Epithelial cell of proximal tubule (primary cell): ENCODE results near the gene MYLK4. TPM values are rescaled to one million over a fixed set of nuclear protein-coding genes. Genes with fewer than 3 reads are reported as not detected.
A peak's percentile ranks its signal among the peaks of the same experiment; 100 is the strongest.
"Not testable (repeated sequence)": the region's sequence is repeated elsewhere in the genome, so short reads cannot be mapped to it uniquely, and the experiment has no call there.

Source experiments
- DNase-seq: peaks from one replicate; pipeline ENCODE4 v3.0.0-alpha.2; 2011; ENCODE audit warnings: low read depth
- H3K4me3 ChIP-seq: 2 replicates; pipeline ENCODE4 v1.5.1; 2011; ENCODE audit warnings: low read depth, mild to moderate bottlenecking, low read length
- total RNA-seq: library from RNA; depleted of rRNA; stranded (reverse); fragments of >200 nt; gene quantifications from 2 replicates; pipeline ENCODE4 v1.2.3, GENCODE V29; 2015
- TF ChIP-seq, protein P1 (sequence below): conservative IDR thresholded peaks from 2 replicates; pipeline ENCODE4 v1.5.1; 2012; ENCODE audit warnings: low read depth, mild to moderate bottlenecking, low read length

Gene MYLK4
- total RNA-seq, 1 donor from 2014 or later: 0.46 TPM

DNA sequence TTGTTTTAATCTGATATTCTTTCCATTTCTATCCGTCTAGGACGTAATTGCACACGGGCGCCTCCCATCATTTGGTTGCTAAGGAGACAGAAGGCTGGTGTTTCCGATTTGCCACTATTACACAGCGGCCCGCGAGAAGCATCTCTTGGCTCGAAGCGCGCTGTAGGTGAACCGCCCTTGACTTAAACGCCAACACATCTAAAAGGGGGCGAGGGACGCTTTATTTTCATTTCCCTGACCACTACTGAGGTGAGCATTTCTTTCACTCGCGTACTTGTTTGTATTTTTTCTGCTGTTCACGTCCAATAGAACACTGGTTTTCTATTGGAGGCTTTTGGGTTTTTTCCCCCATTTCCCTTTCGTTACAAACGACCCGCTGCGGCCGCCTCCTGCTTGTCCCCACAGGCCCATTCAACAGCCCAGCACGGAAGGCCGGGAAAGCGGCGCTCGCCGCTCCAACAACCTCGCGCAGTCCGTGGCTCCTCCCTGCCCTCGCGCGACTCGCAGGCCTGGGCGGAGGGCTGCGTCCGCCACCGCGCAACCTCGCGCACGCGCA is 14.0 kb upstream of the MYLK4 start:
- peak; percentile 35 for DNase-seq
- TF ChIP-seq, protein P1, sequence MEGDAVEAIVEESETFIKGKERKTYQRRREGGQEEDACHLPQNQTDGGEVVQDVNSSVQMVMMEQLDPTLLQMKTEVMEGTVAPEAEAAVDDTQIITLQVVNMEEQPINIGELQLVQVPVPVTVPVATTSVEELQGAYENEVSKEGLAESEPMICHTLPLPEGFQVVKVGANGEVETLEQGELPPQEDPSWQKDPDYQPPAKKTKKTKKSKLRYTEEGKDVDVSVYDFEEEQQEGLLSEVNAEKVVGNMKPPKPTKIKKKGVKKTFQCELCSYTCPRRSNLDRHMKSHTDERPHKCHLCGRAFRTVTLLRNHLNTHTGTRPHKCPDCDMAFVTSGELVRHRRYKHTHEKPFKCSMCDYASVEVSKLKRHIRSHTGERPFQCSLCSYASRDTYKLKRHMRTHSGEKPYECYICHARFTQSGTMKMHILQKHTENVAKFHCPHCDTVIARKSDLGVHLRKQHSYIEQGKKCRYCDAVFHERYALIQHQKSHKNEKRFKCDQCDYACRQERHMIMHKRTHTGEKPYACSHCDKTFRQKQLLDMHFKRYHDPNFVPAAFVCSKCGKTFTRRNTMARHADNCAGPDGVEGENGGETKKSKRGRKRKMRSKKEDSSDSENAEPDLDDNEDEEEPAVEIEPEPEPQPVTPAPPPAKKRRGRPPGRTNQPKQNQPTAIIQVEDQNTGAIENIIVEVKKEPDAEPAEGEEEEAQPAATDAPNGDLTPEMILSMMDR: no peak
- H3K4me3 ChIP-seq: peak overlapping the region; percentile 71

DNA sequence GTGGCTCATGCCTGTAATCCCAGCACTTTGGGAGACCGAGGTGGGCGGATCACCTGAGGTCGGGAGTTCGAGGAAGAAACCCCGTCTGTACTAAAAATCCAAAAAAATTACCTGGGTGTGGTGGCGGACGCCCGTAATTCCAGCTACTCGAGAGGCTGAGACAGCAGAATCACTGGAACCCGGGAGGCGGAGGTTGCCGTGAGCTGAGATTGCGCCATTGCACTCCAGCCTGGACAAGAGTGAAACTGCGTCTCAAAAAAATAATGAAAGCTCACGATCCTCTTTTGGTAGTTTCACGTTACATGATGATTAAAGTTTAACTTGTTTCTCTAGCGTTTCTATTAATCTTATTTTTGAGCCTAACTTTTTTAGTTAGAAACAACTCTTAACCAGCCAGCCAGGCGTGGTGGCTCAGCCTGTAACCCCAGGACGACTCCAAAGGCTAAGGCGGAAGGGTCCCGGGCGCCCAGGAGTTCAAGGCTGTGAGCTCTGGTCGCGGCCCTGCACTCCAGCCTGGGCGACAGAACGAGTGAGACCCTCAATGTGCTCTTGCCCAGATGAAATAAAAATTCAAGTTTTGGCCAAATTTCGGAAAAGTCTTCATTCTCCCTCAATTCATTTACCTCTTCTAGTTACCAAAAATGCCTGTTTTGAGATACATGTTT is 13.3 kb upstream of the MYLK4 start:
- H3K4me3 ChIP-seq: peak overlapping the region; percentile 71
- DNase-seq: no peak
- TF ChIP-seq, protein P1: no peak

DNA sequence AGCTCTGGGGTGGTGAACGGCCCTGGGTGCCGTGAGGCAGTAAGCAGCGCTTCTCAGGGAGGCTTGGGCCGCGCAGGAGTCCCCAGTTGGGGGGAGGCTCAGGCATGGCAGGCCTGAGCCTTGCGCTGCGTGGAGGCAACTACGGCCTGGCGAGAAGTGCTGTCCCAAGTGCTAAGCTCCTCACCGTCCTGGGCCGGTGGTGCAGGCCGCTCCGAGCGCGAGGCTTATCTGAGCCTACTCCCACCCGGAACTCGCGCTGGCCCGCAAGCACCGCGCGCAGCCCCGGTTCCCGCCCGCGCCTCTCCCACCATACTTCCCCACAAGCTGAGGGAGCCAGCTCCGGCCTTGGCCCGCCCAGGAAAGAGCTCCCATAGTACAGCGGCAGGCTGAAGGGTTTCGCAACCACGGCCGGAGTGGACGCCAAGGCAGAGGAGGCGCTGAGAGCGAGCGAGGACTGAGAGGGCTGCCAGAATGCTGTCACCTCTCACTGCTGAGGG is 12.7 kb upstream of the MYLK4 start:
- DNase-seq: no peak

DNA sequence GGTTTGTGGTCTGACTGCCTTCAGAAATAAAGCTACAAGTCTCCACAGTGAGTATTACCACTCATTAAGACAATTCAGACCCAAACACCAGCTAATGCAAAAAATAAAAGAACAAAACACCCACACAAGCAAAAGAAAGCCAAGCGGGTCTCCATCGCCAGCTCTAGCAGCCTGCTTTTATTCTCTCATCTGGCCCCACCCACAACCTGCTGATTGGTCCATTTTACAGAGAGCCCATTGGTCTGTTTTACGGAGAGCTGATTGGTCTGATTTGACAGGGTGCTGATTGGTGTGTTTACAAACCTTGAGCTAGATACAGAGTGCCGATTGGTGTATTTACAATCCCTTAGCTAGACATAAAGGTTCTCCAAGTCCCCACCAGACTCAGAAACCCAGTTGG is 12.1 kb upstream of the MYLK4 start:
- not testable (repeated sequence) for DNase-seq

More for the DNA sequence above, 12.7 kb upstream of the MYLK4 start:
- peak overlapping the region; percentile 71 for H3K4me3 ChIP-seq
- TF ChIP-seq, protein P1: no peak

DNA sequence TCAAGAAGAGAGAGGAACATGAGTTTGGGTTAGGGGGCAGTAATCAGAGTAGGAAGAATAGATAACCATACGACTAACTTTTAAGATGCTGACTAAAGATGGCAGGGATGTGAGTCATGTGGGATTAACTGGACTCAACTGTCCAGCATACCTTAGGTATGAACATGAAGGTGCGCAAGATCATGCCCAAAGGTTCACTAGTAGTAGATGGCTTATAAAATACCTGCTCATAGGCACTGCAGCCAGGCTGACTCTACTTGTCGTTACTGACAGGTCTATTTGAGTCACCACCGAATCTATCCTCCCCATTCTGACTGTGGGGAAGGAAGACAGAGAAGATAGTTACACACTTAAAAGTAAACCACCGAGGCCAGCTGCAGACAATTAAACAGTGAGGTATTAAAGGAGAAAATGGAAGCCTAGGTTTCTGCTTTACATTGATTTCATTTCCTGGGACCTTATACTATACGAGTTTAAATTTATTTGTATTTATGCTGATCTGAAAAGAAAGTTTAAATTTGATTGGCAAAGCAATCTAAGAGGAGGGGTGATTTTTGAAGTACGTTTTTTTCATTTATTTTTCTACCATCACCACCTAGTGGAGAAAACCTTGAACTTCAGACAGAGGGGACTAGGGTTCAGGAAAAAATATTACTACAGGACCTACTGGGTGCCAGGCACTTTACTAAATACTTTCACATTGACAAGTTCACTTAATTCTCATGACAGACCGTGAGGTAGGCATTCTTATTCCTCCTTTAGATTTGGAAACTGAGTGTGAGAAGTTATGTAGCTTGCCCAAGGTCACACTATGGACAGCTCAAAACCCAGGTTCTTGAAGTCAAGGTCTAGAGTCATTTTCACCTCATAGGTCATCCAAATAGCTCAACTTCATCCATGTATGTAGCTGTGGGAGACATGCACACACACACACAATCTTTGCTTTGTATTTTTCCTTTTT is 10.4 kb upstream of the MYLK4 start:
- TF ChIP-seq, protein P1: peak; percentile 58
- no peak for DNase-seq
- no peak overlapping the region for H3K4me3 ChIP-seq

More for the DNA sequence above, 12.1 kb upstream of the MYLK4 start:
- not testable (repeated sequence) for H3K4me3 ChIP-seq

DNA sequence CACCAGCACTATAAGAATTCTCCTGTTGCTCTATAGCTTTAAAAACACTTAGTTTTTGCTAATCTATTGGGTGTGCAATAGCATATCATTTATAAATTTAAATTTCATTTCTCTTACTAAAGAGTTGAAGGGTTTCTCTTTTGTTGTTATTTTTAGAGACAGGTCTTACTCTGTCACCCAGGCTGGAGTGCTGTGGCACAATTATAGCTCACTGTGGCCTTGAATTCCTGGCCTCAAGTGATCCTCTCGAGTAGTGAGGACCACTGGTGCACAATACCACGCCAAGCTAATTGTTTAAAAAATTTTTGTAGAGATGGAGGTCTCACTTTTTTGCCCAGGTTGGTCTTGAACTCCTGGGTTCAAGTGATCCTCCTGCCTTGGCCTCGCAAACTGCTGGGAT is 8.3 kb upstream of the MYLK4 start:
- no peak overlapping the region for H3K4me3 ChIP-seq
- no peak for DNase-seq
- TF ChIP-seq, protein P1: no peak

DNA sequence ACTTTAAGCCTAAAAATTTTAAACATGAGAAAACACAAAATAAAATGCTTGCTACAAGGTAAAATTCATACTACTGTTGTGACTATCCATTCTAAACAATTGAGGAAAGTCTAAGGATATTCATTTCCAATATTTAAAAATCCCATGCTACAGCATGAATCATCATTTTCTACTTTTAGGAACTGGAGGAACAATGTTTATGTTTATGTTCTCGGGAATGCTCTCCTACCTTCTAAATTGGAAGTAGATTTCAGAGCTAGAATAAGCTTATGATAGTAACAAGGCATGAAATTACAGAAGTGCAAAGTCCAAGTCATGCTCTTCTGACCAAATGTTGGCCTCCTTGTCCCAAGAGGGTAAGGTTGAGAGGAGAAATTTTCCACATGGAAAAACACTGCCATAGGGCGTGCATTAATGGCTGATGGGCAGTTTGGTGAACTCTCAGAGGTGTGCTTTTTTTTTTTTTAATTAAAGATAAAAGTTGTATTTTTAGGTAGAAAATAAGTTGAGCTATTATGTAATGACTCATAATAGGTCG is 6.0 kb upstream of the MYLK4 start:
- no peak overlapping the region for H3K4me3 ChIP-seq
- DNase-seq: no peak
- TF ChIP-seq, protein P1: no peak
